ENCODE measurements around the gene GULP1.

GULP1 gene

DNA sequence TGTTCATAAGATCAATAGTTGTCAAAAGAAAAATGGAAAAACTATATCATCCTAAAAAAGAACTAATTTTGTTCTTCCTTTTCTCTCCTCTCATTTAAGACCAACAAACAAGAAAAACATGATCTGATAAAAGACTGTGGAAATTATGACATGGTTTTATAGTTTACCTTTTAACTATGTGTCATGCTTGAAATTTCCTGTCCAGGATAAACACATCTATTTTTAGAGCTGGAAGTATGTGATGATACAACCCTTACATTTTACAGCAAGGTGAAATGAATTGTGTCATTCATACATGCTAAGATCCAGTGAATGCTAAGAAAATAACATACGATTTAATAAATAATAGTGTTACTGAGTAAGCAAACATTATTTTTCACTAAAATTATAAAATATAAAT, 89.9 kb downstream of the GULP1 start:
- DNase-seq = no peak

DNA sequence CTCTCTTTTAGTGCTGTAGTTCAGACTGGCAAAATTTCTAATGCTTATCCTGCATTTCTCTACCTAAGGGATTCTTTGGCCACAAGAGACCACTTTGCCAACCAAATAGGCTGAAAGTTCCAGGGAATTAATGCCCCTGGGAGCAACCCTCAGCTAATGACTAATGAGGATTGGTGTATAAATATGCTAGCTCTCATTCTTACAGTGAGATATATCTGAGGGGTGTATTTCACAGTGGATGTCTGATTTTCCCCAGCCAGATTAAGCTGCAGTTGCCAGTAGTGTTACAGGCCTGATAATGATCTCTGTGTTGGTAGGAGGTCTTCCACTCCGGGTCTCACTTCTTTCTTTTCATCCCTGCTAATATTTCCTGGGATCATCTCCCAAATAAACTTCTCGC, 90.4 kb downstream of the GULP1 start:
- DNase-seq = no peak

DNA sequence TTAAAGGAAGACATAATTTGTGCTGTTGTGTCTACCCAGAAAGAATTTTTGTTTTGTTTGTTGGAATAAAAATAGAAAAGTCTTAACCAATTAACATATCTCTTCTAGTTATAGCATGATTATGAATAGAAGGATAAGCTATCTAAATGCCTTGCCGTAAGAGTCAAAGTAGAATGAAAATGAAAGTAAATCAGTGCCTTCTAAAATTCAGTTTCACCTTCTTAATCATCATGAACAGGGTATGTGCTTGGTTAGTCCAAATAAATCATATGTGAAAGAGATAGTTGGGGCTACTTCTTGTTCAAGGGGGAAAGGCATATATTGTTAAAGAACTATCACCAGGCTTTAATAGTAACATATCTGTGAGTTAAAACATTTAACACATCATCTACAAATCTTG, 91.5 kb downstream of the GULP1 start:
- DNase-seq = no peak

DNA sequence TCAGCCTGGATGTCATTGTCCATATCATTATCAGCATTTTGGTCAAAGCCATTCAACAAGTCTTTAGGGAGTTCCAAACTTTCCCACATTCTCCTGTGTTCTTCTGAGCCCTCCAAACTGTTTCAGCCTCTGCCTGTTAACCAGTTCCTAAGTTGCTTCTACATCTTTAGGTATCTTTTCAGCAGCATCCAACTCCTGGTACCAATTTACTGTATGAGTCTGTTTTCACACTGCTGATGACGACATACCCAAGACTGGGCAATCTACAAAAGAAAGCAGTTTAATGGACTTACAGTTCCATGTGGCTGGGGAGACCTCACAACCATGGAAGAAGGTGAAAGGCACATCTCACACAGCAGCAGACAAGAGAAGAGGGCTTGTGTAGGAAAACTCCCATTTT, 94.2 kb downstream of the GULP1 start:
- DNase-seq = no peak

DNA sequence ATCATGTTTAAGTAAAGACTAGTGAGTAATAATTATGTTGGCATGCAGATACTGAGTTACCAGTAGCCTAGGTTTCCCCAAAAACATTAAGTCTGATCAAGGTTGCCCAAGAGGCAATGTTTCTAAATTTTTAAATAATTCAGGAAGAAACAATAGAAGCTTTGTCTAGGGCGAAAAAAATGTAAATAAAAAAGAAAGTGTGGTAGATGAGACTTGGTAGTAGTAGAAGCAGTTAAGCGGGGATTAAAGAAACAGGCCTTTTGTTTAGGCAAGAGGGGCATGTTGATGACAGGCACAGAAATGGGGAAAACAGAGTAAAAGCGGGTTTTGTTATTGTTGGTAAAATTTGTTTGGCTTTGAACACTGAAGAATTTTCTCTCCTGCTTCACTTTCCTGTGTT, 97.2 kb downstream of the GULP1 start:
- no peak for DNase-seq

DNA sequence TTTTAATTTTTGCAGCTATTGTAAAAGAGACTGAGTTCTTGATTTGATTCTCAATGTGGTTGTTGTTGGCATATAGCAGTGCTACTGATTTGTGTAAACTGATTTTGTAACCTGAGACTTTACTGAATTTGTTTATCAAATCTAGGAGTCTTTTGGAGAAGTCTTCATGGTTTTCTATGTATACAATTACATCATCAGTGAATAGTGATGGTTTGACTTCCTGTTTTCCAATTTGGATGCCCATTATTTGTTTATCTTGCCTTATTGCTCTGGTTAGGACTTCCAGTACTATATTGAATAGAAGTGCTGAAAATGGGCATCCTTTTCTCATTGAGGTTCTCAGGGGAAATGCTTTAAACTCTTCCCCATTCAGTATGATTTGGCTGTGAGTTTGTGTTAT, 99.7 kb downstream of the GULP1 start:
- DNase-seq = no peak

DNA sequence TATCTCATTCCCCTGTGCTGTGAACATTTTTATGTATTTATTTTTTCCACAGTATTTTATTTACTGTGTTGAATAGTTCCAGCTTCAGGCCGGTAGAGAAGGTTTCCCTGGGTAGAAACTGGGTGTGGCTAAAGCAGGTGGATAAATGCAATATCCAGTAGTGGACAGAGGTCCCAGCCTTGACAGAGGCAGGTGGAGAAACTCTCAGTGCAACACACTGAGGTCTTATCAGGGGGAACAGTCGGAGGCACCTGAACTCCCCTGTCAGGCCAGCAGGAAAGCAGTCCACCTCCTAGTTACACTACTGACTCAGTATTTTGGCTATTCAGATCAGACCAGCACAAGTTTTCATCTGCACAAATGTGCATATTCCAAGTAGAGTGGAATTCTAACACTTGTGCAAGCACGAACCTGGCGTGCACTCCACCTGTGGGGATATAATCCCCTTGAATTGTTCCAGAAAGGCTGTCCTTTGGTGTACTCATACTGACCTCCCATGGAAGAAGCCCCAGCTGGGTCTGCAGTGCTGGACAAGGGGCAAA, 103.3 kb downstream of the GULP1 start:
- no peak for DNase-seq

DNA sequence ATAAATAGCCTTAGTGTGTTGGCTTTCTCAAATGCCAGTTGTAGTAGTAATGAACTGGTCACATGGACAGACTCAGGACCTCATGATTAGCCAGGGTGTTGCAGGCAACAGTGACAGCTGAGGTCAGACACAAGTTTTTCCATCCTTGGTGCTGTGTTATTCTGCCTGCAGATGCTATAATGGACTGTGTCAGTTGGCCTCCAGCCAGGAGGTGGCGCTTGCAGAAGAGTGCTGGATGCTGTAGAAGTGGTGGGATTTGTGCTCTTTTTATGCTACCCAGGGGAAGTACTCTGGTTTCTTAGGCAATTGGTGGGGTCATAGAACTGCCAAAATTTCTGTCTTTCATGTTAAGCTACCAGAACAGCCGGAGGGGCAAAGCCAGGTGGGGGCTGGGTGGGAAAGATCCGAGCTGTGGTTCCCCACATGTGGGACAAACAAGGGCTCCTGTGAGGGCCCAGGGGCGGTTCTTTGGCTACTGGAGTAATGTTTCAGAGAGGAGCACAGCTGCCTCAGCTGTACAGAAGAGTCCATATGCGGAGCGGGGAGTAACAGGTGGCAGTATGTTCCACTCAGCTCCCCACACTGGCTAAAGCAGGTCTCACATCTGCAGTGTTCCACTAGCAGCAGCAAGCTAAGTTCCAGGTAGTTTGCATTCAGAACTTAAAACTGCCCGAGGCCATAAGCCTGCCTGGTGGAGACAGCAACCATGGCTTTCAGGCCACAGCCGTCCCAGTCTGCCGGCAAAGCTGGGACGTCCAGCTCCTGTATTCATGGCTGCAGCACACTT, 104.4 kb downstream of the GULP1 start:
- DNase-seq = no peak

DNA sequence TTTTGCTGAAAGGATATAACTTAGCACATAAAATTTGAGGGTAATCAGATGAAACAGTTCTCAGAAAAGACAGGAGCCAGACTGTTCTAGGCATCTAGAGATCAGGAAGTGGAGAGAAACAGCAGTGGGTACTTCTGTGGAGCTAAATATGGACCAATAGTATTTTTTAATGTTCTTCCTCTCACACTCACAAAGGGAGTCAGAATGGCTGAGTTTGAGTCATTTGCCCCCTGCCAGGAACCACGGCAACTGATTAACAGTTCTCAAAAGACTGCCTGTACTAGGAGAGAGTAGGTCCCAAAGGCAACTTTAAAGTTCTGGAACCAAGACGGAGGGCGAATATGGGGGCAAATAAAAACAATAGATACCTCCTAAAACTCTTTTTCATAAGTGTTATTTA, 107.5 kb downstream of the GULP1 start:
- no peak for DNase-seq

DNA sequence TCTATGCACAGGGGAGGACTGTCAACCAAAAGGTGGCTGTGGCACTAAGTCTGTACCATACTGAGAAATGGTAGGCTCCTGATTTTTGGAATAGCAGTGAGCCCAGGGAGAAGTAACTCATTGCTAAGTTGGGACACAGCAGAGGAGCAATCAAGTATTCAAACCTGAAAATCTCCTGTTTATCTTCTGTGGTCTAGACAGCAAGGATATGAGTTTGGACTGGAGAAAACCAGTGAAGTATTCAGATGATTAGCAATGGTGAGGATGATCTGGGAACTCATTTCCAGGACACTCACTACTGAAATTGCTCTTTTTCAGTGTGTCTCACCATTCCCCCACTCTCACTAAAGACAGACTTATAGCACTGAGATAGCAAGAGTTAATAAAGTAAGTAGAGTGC, 112.0 kb downstream of the GULP1 start:
- DNase-seq = no peak

DNA sequence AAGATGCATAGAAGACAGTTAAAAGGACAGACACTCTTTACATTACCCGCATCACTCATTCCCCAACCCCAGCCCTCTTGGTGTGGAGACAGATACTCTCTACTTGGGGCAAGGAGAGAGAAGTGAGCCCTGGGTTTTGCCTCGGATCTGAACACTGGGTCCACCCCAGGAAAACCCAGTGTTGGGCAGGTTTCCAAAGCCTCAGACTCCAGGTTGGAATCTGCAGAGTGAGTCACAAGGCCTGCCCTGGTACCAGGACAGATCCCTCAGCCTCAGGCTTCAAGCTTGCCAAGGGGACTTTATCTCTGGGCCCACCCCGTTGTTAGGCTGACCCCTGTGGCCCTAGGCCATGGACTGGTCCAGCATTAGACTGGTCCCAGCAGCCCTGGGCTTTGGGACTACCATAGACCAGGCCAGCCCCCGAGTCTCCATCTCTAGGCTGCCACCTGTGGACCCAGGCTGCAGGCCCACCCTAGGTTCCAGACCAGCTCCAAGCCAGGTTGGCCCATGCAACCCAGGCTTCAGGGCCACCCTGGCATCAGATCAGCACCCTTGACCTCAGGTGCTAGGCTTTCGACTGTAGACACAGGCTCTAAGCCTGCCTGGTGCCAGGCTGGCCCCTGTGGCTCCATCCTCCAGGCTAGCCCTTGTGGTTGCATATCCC, 112.8 kb downstream of the GULP1 start:
- no peak for DNase-seq

DNA sequence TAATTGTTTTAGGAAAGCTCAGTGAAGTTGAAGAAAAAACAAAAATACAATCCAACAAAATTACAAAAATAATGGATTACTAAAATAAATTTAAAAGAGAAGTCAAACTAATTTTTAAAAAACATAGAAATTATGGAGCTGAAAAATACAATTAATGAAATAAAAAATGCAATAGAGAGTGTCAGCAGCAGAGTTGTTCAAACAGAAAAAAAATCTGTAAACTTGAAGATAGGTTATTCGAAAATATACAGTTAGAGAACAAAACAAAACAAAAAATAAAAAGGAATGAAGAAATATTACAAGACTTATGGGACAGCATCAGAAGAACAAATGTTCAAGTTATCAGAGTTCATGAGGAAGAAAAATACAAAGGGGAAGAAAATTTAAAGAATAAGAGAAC, 114.7 kb downstream of the GULP1 start:
- DNase-seq = no peak

DNA sequence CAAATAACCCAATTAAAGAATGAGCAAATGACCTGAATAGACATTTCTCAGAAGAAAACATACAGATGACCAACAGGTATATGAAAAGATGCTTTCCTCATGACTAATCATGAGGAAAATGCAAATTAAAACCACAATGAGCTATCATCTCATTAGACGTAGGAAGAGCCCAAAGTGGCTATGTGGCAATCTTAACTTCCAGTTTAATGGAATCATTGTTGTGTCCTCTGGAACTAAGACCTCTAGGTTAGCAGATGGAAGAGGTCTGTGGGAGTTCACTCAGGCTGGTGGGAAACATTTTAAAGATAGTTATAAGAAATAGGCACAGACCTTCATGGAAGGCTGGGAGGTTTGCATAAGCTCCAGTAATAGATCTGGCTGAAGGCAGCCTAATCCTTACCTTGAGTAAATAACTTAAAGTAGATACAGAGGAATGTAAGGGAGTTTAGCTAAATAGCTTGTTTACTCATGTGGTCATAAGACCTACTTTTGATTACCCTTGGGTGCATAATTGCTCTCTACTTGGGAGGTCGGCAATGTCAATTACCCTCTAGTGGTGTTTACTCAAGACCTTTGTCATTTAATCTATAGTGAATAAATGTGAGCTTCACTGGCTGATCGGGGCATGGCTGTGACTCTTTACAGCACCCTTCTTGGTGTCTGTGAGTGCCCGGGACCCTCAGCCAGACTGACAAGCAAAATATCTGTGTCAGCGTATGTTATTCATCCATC, 119.0 kb downstream of the GULP1 start:
- no peak for DNase-seq

DNA sequence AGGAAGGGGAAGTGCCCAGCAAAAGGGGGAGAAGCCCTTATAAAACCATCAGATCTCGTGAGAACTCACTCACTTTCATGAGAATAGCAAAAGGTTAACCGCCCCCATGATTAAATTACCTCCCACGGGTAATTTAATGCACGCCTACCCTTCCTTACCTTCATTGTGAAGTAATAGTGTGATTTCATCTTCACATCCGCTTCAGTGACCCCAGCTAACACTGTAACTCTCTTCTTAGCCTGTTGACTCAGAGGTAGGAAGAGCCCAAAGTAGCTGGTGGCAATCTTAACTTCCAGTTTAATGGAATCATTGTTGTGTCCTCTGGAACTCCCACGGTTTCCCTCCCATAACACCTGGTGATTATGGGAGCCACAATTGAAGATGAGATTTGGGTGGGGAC, 120.5 kb downstream of the GULP1 start:
- DNase-seq = no peak

DNA sequence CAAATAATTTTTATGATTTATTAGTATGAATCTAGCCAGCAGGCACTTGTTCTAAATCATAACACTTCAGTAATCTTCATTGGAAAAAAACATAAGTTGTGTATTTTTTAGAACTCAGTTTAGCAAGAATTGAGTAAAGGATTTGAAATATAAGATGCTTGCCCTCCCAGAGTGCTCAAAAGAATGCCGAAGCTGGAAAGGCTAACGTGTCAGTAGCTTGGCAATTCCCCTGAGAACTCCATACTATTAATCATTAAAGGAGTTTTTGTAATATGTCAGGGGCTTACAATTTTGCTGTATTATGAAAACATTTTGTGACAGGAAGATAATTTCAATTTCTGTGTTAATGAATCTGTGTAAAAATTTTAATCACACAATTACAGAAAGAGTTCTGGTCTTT, 122.7 kb downstream of the GULP1 start:
- DNase-seq = no peak

DNA sequence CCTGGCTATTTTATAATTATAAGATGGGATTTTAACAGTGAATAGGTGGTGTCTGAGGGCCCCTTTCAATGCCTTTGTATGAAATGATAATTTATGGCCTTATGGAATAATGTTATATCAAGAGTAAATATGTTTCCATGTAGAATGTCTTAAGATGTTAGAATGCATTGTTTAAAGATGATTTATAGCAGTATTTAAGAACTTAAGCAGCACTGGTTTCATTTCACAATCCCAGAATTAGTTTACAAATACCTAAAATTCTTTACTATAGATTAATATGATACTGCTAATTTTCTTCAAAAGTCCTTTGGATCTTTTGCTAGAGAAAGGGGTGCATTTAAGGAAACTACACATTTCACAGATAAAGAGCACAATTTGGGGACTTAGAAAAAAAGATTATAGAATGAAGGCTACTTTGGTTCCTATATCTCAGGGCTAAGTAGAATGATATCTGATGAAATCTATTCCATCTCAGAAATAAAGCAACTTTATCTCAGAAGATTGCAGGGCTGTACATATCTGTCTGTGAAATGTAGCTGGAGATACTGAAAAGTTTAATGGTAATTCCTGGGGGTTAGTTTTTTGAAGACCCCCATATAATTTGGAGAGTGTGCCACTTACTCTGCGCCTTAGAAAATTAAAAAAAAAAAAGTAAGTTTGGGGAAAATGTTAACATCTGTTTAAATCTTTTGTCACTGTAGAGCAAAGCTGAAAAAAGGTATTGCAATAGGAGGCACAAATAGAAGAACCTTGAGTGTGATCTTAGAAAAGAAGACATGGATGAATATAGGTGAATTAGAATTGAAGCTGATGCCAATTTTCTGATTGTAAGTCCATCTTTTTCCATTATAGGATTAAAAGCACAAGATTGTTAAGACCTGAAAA, 123.4 kb downstream of the GULP1 start:
- DNase-seq = no peak

DNA sequence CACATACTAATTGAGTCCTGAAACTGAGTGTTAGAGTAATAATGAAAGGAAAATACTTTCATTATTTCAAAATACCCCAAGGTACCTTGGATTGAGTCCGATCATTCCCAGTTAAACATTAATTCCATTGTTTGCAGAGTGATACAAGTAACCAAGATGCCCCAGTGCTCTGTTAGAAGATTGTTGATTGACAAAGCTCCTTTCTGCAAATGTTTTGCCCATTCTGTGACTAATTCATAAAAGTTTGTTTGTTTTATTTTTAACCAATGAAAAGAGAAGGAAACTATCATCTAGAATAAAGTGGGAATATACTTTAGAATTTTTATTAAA, 124.0 kb downstream of the GULP1 start:
- DNase-seq = no peak

DNA sequence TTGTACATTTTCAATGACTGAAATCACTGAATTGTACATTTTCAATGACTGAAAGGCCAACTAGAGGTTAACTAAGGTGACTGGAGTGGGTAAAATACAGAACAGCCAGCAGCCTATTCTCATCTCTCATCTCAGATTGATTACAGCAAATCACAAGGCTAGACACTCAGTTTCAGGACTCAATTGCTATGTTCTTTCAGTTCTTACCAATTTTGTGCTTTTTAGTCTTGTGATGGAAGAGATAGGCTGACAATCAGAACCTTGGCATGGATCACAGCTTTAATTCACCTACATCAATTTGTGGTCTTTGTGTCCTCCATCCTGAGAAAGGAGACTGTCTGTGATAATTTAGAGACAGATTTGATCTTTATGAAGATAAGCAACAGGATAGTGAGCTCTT, 124.7 kb downstream of the GULP1 start:
- DNase-seq = no peak

DNA sequence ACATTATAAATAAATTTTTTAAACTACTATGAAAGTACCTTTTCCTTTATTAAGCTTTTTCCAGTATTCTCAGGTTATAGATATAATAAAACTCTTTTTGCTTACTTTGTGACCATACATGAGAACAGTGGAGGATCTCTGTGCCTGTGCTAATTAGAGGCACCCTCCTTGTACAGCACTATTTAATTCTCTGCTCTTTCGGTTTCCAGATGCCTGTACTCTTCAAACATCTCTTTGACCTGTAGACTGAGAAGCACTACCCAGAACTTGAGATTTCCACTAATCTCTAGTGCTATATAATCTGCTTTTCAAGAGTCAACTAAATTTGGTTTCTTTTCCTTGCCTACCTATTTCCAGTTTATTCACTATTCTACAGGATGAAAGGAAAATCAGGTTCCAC, 131.1 kb downstream of the GULP1 start:
- no peak for DNase-seq

DNA sequence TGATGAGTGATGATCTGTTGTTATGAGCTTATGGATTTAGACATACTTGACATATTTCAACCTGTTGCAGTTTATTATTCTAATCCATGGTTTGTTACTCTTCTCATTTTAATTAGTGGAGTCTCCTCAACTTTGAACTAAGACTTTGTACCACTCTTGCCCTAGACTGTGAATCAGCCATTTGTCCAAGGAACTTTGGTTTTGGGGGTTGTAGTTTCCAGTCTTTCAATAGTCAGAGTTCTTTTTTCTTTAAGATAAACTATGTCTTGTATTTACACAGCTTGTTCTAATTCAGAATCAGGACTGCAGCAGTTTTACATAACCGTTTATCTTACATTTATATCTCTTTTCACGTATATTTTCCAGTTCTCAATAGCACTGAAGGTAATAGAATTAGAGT, 133.6 kb downstream of the GULP1 start:
- DNase-seq = no peak

DNA sequence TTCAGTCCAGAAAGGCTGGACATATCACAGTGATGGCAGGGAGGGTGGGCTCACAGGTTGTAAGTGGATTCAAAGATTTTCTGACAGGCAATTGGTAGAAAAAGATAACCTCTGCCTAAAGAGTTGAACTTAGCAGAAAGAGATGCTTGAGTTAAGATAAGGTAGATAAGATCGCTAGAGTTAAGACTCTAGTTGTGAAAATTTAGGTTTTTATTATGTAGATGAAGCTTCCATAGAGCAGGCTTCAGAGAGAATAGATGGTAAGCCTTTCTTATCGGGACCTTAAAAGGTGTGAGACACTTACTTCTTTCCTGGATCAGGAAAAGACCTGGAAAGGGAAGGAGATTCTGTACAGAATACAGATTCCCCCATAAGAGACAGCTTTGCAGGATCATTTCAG, 134.4 kb downstream of the GULP1 start:
- no peak for DNase-seq

DNA sequence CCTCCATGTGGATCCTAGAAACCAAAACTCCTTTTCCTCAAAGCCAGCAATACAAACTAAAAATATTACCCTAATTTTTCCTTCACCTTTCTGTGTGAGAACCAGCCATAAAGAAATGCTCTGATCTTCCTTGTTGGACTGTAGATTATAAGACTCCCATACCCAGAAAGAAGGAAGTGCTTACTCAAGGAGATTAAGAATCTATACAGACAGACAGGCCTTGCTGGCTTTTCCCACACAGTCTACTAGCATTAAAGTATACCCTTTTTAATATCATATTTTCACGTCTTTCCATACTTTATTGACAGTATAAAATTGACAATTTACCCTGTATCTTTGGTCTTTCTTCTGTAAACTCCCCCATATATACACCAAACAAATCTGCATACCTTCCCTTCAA, 139.0 kb downstream of the GULP1 start:
- no peak for DNase-seq

DNA sequence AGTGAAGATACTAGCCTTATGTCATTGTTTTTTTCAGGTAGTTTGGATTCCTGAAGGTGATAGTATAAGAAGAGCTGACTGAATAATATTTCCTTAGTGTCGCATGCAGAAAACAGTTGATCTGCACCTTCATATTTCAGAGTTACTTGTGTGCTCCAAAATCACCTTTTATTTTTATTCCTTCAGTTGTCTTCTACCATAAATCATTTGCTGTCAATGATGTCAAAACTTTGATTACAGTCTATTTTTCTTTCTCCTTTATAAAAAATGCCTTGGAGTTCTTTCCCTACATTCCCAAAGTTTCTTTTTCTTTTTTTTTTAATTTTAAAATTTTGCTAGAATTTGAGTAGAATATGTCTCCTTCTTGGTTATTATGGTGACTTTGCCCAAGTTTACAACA, 142.3 kb downstream of the GULP1 start:
- DNase-seq = no peak

Data from COR-L47 (cell line).